ENCODE measurements around the gene THSD4. TPM values are rescaled to one million over a fixed set of nuclear protein-coding genes. Genes with fewer than 3 reads are reported as not detected.

THSD4 gene
- polyA plus RNA-seq, 1 donor (not counting 4 experiments of a cell fraction or from before 2014, with no cell fraction given) = 24.5 TPM

DNA sequence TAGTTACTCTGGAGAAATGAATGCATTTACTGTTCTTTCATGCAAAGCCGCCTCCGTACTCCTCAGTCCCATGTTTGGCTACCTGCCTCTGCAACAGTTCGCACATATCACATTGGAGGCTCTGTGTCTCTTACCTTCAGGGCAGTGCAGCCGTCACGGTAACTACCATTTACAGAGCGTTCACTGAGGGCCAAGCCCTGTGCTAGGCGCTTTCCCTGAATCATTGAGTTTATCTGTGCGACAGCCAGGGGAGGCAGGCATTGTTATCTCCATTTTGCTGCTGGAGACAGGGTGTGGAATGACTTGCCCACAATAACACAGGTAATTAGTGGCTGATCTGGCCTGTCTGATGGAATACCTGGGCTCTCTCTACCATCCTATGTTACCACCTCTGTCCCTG, 115.0 kb downstream of the THSD4 start:
- dilution Hi-C loops (cut with MboI; ENCODE audit: extremely low pct_ligation_motif_present, low sequenced_read_pairs) = no loop called here
- Histone ChIP-seq H3K27ac (ENCODE audit: control insufficient read depth, insufficient read depth, low read length) (no peak overlapping the region), H3K36me3 (ENCODE audit: control insufficient read depth in 2 of 2, extremely low read depth in 1 of 2, insufficient read depth in 2 of 2, low read length in 2 of 2) (peaks cover 28 to 37% of the 10 kb centered on the region in 2 experiments), H3K9me1 (ENCODE audit: control insufficient read depth, extremely low read depth, insufficient read depth, low read length) (no peaks in the 10 kb centered on the region), H3K27me3 (ENCODE audit: control insufficient read depth, extremely low read depth, insufficient read depth, low read length) (no peaks in the 10 kb centered on the region), H3K9me3 (ENCODE audit: control insufficient read depth, low read depth, low read length) (no peaks in the 10 kb centered on the region), H3K4me2 (ENCODE audit: control insufficient read depth, extremely low read depth, insufficient read depth, low read depth, low read length) (no peak overlapping the region), H4K20me1 (ENCODE audit: control insufficient read depth, extremely low read depth, insufficient read depth, low read length) (no peaks in the 10 kb centered on the region), H3K4me1 (ENCODE audit: control insufficient read depth, extremely low read depth, insufficient read depth, low read length) (no peaks in the 10 kb centered on the region), H3K9ac (ENCODE audit: control insufficient read depth, extremely low read depth, insufficient read depth, low read length) (no peak overlapping the region), H2AFZ (ENCODE audit: control insufficient read depth, low read length) (no peak overlapping the region), H3K79me2 (ENCODE audit: control insufficient read depth, insufficient read depth, low read length) (no peaks in the 10 kb centered on the region), H3K4me3 (ENCODE audit: control insufficient read depth in 2 of 3, extremely low read depth in 1 of 3, insufficient read depth in 2 of 3, low read depth in 1 of 3, low read length in 3 of 3) (no peak overlapping the region)
- FAIRE-seq (no peak), DNase-seq (ENCODE audit: low read depth, low spot score) (no peak)
- TF ChIP-seq CTCF (optimal IDR thresholded peaks at IDR 0.05 in 1 of 3, IDR thresholded peaks at IDR 0.05 in 1 of 3, conservative IDR thresholded peaks at IDR 0.05 in 1 of 3; ENCODE audit: extremely low read depth in 1 of 3, insufficient read depth in 2 of 3, low read length in 3 of 3) (no peak), EZH2 (IDR thresholded peaks at IDR 0.05; ENCODE audit: low read length) (no peak)

DNA sequence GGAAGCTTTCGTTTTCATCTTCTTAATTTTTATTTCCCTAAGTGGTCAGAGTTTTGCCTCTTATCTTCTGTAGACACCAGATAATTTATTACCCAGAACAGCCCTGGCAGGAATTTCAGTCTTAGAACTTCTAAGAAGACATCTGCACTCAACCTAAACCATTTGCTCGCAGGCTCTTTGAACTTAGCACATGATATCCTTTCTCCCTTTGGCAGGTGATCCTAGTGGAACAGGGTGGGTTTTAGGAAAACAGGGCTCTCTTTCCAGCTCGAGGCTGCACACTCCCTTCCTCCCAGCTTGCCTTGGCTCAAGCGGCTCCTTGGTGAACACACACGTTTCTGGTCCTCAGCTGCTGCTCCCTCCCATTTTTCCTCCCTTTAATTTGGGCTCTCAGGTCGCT, 116.5 kb downstream of the THSD4 start:
- no peak overlapping the region for H3K4me3 ChIP-seq (ENCODE audit: control insufficient read depth in 2 of 3, extremely low read depth in 1 of 3, insufficient read depth in 2 of 3, low read depth in 1 of 3, low read length in 3 of 3)
- H2AFZ ChIP-seq (ENCODE audit: control insufficient read depth, low read length) = no peak overlapping the region
- no peak for DNase-seq (ENCODE audit: low read depth, low spot score)
- no peak overlapping the region for H3K4me2 ChIP-seq (ENCODE audit: control insufficient read depth, extremely low read depth, insufficient read depth, low read depth, low read length)
- H3K27me3 ChIP-seq (ENCODE audit: control insufficient read depth, extremely low read depth, insufficient read depth, low read length) = no peaks in the 10 kb centered on the region
- H3K9me3 ChIP-seq (ENCODE audit: control insufficient read depth, low read depth, low read length) = no peaks in the 10 kb centered on the region
- no peaks in the 10 kb centered on the region for H4K20me1 ChIP-seq (ENCODE audit: control insufficient read depth, extremely low read depth, insufficient read depth, low read length)
- dilution Hi-C loops (cut with MboI; ENCODE audit: extremely low pct_ligation_motif_present, low sequenced_read_pairs) = no loop called here
- H3K9me1 ChIP-seq (ENCODE audit: control insufficient read depth, extremely low read depth, insufficient read depth, low read length) = no peaks in the 10 kb centered on the region
- H3K4me1 ChIP-seq (ENCODE audit: control insufficient read depth, extremely low read depth, insufficient read depth, low read length) = no peaks in the 10 kb centered on the region
- TF ChIP-seq CTCF (optimal IDR thresholded peaks at IDR 0.05 in 1 of 3, IDR thresholded peaks at IDR 0.05 in 1 of 3, conservative IDR thresholded peaks at IDR 0.05 in 1 of 3; ENCODE audit: extremely low read depth in 1 of 3, insufficient read depth in 2 of 3, low read length in 3 of 3) (no peak), EZH2 (IDR thresholded peaks at IDR 0.05; ENCODE audit: low read length) (no peak)
- H3K9ac ChIP-seq (ENCODE audit: control insufficient read depth, extremely low read depth, insufficient read depth, low read length) = no peak overlapping the region
- H3K36me3 ChIP-seq (ENCODE audit: control insufficient read depth in 2 of 2, extremely low read depth in 1 of 2, insufficient read depth in 2 of 2, low read length in 2 of 2) = peaks cover 30 to 31% of the 10 kb centered on the region in 2 experiments
- H3K27ac ChIP-seq (ENCODE audit: control insufficient read depth, insufficient read depth, low read length) = no peak overlapping the region
- no peak for FAIRE-seq
- H3K79me2 ChIP-seq (ENCODE audit: control insufficient read depth, insufficient read depth, low read length) = no peaks in the 10 kb centered on the region
